GM18861 (cell line): ENCODE results near the gene FDXACB1.

Experiments used
- ATAC-seq: cut with Tn5 transposase; IDR thresholded peaks from one replicate; pipeline ENCODE4 v1.9.1; 2021; ENCODE audit not compliant: unreplicated experiment

The FDXACB1 gene

DNA sequence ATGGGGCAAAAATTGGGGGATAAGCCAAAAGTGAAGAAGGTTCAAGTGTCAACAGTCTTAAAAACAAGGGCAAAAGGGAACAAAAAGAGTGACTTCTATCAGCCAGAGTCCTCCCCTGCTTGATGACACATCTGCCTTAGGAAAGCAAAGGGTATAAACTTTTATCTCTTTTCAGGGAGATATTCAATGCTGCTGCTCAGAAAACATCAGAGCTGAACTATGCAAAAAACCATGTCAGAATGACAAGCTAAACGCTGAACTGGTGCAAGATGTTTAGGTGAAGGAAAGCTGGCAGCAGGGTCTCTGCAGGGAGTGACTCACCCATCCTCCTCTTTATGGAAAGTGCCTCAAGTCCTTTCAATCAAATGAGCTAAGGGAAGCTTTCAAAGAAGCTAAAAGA lies 32.3 kb downstream of the FDXACB1 start:
- ATAC-seq, result no peak

DNA sequence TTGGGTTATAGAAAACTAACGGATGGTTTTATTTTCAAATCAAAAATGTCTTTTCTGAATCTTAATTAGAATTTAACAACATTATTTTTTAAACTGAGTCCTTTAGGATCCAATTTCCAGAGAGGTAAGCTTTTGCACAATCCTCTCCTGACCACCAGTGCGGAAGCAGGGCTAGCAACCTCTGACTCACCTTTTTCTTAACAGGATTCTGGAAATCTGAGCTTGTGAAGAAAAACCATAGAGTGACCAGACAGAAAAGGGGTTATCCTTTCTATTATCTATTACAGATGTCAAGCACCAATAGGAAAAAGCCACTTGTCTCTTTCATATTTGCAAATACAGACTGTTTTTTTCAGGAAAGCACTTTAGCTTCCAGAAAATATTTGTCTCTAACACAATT lies 32.9 kb downstream of the FDXACB1 start:
- ATAC-seq, result no peak

DNA sequence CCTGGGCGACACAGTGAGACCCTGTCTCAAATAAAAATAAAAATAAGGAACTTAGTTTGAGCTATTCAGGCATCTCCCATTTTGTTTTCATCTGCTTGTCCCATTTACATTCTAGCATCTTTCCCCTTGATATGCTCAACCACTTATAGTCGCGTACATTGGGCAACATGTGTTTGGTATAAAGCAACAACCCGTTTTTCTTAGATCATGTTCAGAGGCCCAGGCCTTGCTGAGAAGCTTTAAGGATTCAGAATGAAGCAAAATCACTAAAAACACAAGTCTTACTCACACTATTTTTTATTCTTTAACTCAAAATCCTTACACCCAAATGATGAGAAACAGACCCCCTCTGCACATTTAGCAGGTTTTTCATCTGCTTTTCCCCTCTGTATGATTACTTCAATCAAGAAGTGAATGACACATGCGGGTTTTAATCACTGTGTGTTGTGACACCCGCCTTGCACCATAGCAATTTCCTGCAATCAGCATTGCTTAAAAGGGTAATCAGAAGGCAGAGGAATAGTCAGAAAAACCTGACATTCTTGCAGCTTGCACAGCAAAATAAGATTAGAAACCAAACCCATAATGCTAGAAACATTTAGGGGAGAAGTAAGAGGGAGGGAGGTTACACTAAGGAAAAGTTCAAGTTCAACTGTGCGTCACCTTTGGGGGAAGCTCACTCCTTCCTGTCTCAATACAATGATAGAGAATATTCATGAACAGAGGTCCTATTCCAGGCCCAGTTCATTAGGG lies 33.5 kb downstream of the FDXACB1 start:
- ATAC-seq, result no peak

DNA sequence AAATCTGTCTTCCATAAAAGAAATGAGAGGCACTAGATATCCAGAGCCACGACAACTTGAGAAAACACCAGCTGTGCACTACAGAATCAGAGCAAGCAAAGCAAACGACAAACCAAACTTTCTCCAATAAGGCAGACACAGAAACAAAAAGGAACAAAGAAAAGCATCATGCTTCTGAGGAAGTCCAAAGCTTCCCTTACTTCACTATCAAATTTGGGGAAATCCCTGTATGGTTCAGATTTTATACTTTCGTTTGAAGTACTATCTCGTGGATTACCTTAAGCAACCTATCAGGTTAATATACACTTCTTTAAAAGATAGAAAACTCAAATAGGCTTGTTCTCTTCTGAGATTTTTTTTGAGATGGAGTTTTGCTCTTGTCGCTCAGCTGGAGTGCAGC lies 35.3 kb downstream of the FDXACB1 start:
- ATAC-seq, result no peak

DNA sequence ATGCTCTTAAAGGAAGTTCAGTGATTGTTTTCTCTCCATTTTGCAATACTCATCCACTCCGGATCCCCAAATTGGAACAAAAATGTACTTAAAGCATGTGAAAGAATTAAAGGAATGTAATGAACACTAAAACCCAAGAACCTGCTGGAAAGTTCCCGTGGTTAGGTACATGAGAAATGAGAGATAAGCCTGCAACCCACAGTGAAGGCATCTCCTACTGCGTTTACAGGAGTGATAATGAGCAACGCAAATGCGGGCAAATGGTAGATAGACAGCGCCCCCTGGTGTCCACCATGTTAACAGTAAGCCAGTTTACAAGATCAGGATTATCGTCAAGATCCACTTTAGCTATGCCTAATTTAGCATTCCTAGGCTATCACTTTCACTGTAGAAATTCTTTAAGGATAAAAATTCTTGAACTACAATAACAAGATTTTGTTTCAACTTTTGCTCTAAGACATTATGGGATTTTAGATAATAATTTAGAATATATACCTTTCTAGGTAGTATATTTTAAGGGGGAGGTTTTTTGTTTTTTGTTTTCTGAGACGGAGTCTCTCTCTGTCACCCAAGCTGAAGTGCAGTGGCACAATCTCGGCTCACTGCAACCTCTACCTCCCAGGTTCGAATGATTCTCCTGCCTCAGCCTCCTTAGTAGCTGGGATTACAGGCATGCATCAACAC lies 37.5 kb downstream of the FDXACB1 start:
- no peak for ATAC-seq

DNA sequence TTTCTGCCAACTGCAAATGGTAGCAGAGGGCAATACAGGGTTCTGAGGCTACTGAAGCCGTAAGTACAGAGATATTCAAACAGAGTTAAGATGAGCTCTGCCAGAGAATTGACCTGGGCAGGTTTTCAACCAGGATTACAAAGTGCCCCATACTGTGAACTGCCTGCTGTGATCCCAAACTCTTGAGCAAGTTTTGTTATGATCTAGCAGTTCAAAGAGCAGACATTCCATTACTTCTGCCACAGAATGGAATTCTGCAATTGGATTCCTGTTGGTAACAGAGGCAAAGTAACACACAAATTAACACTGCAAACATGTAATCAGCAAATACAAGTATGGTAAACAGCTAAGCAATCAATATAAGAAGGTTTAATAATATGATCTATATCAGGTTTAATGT lies 38.8 kb downstream of the FDXACB1 start:
- ATAC-seq, result no peak

DNA sequence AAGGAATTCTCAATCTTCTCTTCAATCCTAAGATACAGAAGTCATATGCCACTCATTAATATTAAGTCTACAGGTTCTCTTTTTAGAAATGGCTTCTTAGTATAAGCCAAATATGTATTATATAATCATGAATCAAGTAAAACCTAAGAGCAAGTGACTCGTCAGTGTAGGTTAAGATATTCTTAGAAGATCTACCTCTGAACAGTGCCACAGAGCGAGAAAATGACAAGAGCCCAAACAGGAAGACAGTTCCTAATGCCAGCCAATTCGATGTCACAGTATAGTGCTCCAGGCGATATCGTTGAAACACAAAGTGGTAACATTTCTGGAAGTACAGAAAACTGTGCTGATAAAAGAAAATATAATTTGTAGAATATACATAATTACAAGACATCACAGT lies 40.9 kb downstream of the FDXACB1 start:
- ATAC-seq, result no peak

DNA sequence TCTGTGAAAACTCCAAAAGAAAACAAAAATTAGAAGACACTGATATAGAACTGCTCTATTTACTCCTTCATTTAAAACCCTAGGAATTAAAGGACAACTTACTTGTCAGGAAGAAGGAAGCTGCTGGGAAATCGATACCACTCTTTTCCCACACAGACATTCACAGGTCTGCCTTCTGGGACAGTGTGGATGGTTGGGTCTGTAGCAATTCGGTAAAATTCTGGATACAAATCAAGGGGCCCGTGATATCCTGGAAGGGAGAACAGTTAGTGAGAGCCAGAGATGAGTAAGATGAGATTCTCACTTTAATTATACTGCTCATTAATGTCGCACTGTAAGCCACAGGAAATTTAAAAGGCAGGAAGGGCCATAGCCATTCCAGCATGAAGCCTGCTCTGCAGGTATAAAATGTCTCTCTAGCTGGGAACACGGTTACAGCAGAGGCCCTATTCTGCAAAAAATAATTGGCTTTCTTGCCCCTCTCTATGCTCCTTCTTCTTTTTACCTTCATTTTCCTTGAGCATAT lies 41.5 kb downstream of the FDXACB1 start:
- no peak for ATAC-seq

DNA sequence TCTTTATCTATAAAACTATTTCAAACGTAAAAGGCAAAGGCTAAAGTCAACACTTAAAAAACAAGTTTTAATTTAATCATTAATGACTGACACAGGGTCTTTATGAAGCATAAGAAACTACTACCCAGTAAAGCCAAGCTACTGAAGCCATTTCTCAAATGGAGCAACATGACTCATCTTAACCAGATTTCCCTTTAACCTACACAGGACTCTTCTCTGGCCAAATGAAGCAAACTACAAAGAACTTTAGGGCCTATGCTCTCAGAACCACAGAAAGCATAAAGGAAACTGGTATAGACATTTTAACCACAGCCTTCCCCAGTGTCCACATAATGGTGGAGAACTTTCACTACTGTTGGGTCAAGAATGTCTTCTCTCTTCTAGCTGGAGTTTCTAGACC lies 42.2 kb downstream of the FDXACB1 start:
- ATAC-seq, result peak; percentile 82

DNA sequence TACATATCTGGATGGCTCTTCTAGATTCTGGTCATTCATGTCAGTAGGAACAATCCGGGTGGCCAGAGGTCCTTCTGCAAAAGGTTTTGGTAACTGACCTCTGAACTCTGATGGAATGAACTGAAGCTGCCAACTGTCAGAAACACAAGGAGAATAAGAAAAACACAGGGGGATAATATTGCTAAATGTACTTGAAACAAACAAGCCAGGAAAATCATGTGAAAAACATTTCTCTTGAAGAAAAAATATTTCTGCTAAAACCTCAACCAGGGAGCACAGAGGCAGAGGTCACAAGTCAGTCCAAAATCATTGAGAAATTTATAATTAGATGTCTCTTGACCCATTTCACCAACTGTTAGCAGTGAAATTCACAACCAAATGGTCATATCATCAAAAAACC lies 42.8 kb downstream of the FDXACB1 start:
- no peak for ATAC-seq

DNA sequence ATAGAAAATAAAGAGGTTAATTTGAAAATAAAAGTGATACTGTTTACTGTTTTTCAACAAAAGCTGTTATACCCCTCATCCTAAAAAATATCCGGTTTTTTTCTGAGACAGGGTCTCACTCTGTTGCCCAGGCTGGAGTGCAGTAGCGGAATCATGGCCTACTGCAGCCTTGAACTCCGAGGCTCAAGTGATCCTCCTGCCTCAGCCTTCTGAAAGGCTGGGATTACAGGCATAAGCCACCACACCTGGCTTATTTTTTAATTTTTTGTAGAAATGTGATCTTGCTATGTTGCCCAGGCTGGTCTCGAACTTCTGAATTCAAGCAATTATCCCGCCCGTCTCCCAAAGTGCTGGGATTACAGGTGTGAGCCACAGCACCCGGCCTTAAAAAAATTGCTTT lies 43.3 kb downstream of the FDXACB1 start:
- ATAC-seq, result no peak

DNA sequence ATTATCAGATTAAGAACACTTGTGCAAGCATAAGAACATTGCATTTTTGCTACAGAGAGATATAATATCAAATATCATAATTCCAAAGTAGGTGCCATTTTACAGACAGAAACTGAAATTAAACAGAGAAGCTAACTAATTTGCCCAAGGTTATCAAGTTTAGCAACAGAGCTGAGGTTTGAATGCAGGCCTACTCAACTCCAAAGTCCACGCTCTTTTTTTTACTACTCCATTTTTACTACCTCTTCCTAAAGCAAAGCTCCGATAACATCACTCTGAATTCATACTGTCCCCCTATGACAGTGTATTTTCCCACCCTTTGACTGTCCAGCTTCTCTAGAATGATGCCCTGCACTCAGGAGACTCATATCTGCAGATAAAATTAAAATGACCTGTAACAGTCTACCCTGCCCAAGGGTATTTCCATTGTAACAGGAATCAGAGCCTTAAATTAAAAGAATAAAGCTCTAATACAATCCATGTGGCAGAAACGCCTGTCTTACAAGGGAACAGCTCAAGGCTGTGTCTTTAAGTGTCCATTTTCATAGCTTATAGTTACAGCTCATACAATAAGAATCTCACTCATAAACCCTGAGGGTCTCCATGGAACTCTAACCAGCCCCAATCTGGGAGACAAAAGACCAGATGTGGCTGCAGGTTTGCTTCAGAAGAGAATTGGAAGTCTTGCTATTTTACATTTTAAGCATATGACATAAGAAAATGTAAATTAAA lies 44.4 kb downstream of the FDXACB1 start:
- no peak for ATAC-seq

DNA sequence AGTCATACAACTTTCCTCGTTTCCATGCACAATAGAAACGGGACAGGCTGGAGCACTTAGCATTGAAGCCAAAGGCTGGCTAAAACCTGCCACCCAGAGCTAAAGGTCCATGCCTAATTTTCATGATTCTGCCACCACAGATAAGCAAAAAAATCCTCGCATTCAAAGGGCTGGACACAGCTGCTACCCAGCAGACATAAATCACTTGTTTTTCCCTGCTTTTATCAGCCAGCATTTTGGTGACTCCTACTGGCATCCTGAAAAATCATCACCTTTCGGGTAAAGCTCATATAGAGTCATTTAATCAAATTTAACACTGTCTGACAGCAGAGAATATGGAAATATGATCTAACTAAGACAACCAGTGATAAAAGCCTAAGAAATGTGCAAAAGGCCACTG lies 45.4 kb downstream of the FDXACB1 start:
- ATAC-seq, result no peak

DNA sequence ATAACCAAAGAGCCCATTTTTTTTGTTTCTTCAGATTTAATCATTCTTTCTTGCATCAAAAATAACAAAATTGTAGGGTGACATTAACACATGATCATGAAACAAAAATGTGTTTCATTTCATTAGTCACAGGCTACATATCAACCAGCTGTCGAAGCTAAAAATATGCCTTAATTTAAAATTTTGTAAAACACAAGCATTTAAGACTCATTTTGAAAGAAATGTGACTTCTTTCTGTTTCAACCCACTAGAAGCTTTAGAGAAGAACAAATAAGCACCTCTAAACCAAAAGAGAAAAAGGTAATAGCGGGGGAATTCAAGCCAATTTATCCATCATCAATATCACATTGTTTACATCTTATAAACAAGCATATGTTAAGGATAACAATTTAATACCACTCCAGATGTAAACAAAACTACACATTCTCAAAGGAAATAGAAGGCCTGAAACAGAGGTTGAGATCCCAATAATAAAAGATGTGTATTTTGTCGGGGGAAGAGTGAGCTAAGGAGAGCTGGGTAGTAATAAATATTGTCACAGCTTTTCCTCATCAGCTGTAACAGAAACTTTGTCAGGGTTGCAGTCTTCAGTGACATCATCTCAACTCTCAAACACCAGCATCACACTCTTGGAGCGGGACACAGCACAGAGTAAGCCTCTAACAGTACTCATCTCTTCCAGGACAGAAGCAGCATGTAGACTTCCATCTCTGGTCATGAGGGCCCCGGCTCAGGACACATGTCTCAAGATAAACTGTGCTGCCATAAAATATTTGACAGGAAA lies 49.6 kb downstream of the FDXACB1 start:
- peak; percentile 62 for ATAC-seq

DNA sequence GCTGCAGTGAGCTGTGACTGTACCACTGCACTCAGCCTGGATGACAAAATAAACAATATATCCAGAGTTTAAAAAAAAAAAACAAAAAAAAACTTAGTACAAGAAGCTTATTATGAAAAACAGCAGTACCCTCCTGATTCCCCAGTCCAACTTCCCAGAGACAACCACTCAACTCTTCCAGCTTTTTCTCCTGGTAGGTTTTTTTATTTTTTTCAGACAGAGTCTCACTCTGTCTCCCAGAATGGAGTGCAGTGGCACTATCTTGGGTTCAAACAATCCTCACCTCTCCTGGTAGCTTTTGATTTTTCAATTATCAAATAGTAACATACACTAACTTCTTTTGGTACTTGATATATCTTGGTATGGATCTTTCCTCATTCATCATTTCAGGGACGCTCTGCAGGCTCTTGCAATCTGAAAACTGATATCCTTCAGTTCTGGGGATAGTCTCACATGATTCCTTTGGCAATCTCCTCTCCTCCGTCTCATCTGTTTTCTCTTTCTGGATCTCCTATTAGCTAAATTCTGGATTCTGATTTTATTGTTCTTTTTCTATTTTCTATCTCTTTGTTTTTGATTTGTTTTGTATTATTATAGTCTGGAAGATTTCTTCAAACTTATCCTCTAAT lies 52.5 kb downstream of the FDXACB1 start:
- no peak for ATAC-seq
